HepG2 (cell line): Measurements from ENCODE around the gene HBE1. TPM values are rescaled to one million over a fixed set of nuclear protein-coding genes. Genes with fewer than 3 reads are reported as not detected.

Experiments used
- ATAC-seq: fragments of 200-7000 bp; cut with Tn5 transposase; 3 replicates; pipeline ENCODE4 v1.9.1; 2020; ENCODE audit warnings: mild to moderate bottlenecking, moderate library complexity
- BruUV-seq: library from RNA; stranded (reverse); fragments of 400-500 nt; replicated peaks from 2 replicates; lab custom pipeline; 2021; lab: Mats Ljungman, UMichigan
- CTCF ChIA-PET: fragments of 300-600 bp; formaldehyde crosslinking; extraction: SDS; loops from one replicate; lab custom pipeline; 2021; ENCODE audit warnings: low total read pairs, inconsistent platforms, low intra/inter-chr PET ratio; lab: Yijun Ruan, JAX
- POLR2A ChIA-PET: fragments of 350-600 bp; sonication (Branson Sonifier 250); formaldehyde crosslinking; loops from one replicate; lab custom pipeline; 2020; ENCODE audit warnings: antibody characterized with exemption, inconsistent platforms; lab: Yijun Ruan, JAX
- DNase-seq: peaks from one replicate; pipeline ENCODE4 v3.0.0-alpha.2; 2015; ENCODE audit warnings: low spot score
- FAIRE-seq: peaks from 3 replicates; lab custom pipeline; 2011; peaks lifted over from hg19 to GRCh38; lab: Jason Lieb, UNC
- H2AFZ ChIP-seq: one replicate; pipeline ENCODE4 v1.6.1; 2011; ENCODE audit warnings: low read length, inconsistent platforms
- H3K27ac ChIP-seq: fragments of 300-600 bp; 3 replicates; pipeline ENCODE4 v1.8.0; 2011; ENCODE audit warnings: mixed run types, mild to moderate bottlenecking, mixed read lengths, low read length, inconsistent platforms; ENCODE audit not compliant: insufficient read depth; ENCODE audit errors: extremely low read length
- H3K27me3 ChIP-seq, 2 experiments: fragments of 200-600 bp in 1 of 2; 2 replicates in 1 of 2; 3 replicates in 1 of 2; pipeline versions ENCODE4 v1.6.0 to v1.8.0; 2011; ENCODE audit warnings: low read length in 2 of 2, mild to moderate bottlenecking in 2 of 2, moderate library complexity in 2 of 2, inconsistent platforms in 1 of 2; ENCODE audit not compliant: insufficient read depth in 2 of 2, control insufficient read depth in 1 of 2
- H3K36me3 ChIP-seq, 2 experiments: fragments of 200-600 bp in 1 of 2; replicated peaks in 1 of 2; 2 replicates in 1 of 2; 3 replicates in 1 of 2; pipeline versions ENCODE4 v1.5.1 to v1.8.0; 2011; ENCODE audit warnings: low read length in 2 of 2, inconsistent platforms in 1 of 2; ENCODE audit not compliant: insufficient read depth in 2 of 2, control insufficient read depth in 1 of 2
- H3K4me1 ChIP-seq: 2 replicates; pipeline ENCODE4 v1.5.1; 2012; ENCODE audit warnings: low read length, inconsistent platforms; ENCODE audit not compliant: insufficient read depth
- H3K4me2 ChIP-seq: 2 replicates; pipeline ENCODE4 v1.6.0; 2011; ENCODE audit warnings: low read depth, low read length, inconsistent platforms
- H3K4me3 ChIP-seq, 3 experiments: fragments of 200-600 bp in 1 of 3; sonication (generic), shearing (Covaris generic) in 1 of 3; replicated peaks in 1 of 3; 2 replicates each; pipeline ENCODE4 v1.5.1; 2011 to 2016; ENCODE audit warnings: low read length in 3 of 3, inconsistent platforms in 2 of 3, low read depth in 2 of 3, mild to moderate bottlenecking in 2 of 3, control low read depth in 1 of 3, mixed read lengths in 1 of 3; ENCODE audit not compliant: insufficient read depth in 1 of 3
- H3K79me2 ChIP-seq: one replicate; pipeline ENCODE4 v1.6.1; 2011; ENCODE audit warnings: low read length, inconsistent platforms; ENCODE audit not compliant: insufficient read depth
- H3K9ac ChIP-seq: 2 replicates; pipeline ENCODE4 v1.6.0; 2011; ENCODE audit warnings: mild to moderate bottlenecking, low read depth, low read length, inconsistent platforms; ENCODE audit not compliant: insufficient read depth
- H3K9me3 ChIP-seq: 2 replicates; pipeline ENCODE4 v1.5.1; 2012; ENCODE audit warnings: mild to moderate bottlenecking, low read length
- H4K20me1 ChIP-seq: 2 replicates; pipeline ENCODE4 v1.6.0; 2011; ENCODE audit warnings: inconsistent platforms, mild to moderate bottlenecking, low read length, moderate library complexity; ENCODE audit not compliant: insufficient read depth
- HCFC1 ChIP-seq: fragments of 150-350 bp; IDR thresholded peaks from 2 replicates; pipeline ENCODE4 v1.6.1; 2014; ENCODE audit warnings: low read depth, low read length
- HHEX ChIP-seq: IDR thresholded peaks from 2 replicates; pipeline ENCODE4 v1.6.1; 2016; ENCODE audit warnings: control low read depth
- MEIS2 ChIP-seq: sonication (generic); formaldehyde crosslinking; IDR thresholded peaks from 2 replicates; pipeline ENCODE4 v1.9.0; 2021; ENCODE audit warnings: mild to moderate bottlenecking, missing genetic modification reagents
- MYNN ChIP-seq: sonication (generic); formaldehyde crosslinking; IDR thresholded peaks from 2 replicates; pipeline ENCODE4 v1.4.0; 2020; ENCODE audit warnings: mild to moderate bottlenecking, low read depth, missing genetic modification reagents
- NKX3-1 ChIP-seq: sonication (generic); formaldehyde crosslinking; IDR thresholded peaks from 2 replicates; pipeline ENCODE4 v1.5.0; 2020; ENCODE audit warnings: missing genetic modification reagents
- SIX1 ChIP-seq: sonication (generic); formaldehyde crosslinking; IDR thresholded peaks from 2 replicates; pipeline ENCODE4 v1.4.0; 2020; ENCODE audit warnings: missing genetic modification reagents, borderline replicate concordance
- SNAPC5 ChIP-seq: sonication (generic); formaldehyde crosslinking; IDR thresholded peaks from 2 replicates; pipeline ENCODE4 v1.8.1; 2023; ENCODE audit warnings: mild to moderate bottlenecking, missing genetic modification reagents, borderline replicate concordance
- U2AF2 ChIP-seq: fragments of 200-400 bp; formaldehyde crosslinking; IDR thresholded peaks from 2 replicates; pipeline ENCODE4 v1.6.1; 2017; ENCODE audit warnings: low read depth, mild to moderate bottlenecking, low read length
- YEATS2 ChIP-seq: sonication (generic); formaldehyde crosslinking; IDR thresholded peaks from 2 replicates; pipeline ENCODE4 v1.4.0; 2020; ENCODE audit warnings: missing genetic modification reagents, borderline replicate concordance
- ZBTB7B ChIP-seq: sonication (generic); formaldehyde crosslinking; IDR thresholded peaks from 2 replicates; pipeline ENCODE4 v1.4.0; 2020; ENCODE audit warnings: missing genetic modification reagents
- ZNF354B ChIP-seq: sonication (generic); formaldehyde crosslinking; IDR thresholded peaks from 2 replicates; pipeline ENCODE4 v1.8.0; 2022; ENCODE audit warnings: mild to moderate bottlenecking, missing genetic modification reagents
- ZNF512B ChIP-seq: sonication (generic); formaldehyde crosslinking; IDR thresholded peaks from 2 replicates; pipeline ENCODE4 v1.5.1; 2020; ENCODE audit warnings: missing genetic modification reagents, mild to moderate bottlenecking, borderline replicate concordance
- ZNF672 ChIP-seq: sonication (generic); formaldehyde crosslinking; IDR thresholded peaks from 2 replicates; pipeline ENCODE4 v1.8.1; 2022; ENCODE audit warnings: missing genetic modification reagents
- ZNF784 ChIP-seq: sonication (generic); formaldehyde crosslinking; IDR thresholded peaks from 2 replicates; pipeline ENCODE4 v1.5.1; 2020; ENCODE audit warnings: missing genetic modification reagents, mild to moderate bottlenecking, borderline replicate concordance
- WGBS: methylation state at CpG from one replicate; pipeline ENCODE4 v1.1.6; 2017; ENCODE audit warnings: low lambda C conversion rate; 5-methylcytosine and 5-hydroxymethylcytosine counted together
- in situ Hi-C: cut with HindIII; loops from 2 replicates; pipeline ENCODE4 v1.10.0; 2017; ENCODE audit warnings: low pct_unique_long_range_greater_than_20kb; ENCODE audit not compliant: extremely low pct_ligation_motif_present
- intact Hi-C: fragments of 100-400 bp; cut with micrococcal nuclease; formaldehyde crosslinking; loops from one replicate; pipeline ENCODE4 v1.10.0; 2022; ENCODE audit not compliant: unreplicated experiment
- polyA plus RNA-seq, 8 experiments: library from polyadenylated mRNA; depleted of rRNA in 3 of 8; stranded (reverse) in 7 of 8; unstranded in 1 of 8; fragments of >200 nt; fragmentation: Illumina TruSeq in 4 of 8; extraction: Trizol in 4 of 8; gene quantifications; 2 replicates each; pipeline versions ENCODE4 v1.2.1 to v1.2.3, GENCODE V29; 2011 to 2016; ENCODE audit warnings: low read depth in 4 of 8, missing spikeins in 1 of 8, mixed read lengths in 1 of 8; ENCODE audit not compliant: insufficient read depth in 1 of 8
- total RNA-seq, 5 experiments: library from RNA; depleted of rRNA; stranded (reverse); fragments of >200 nt; fragmentation: Illumina TruSeq; extraction: Trizol; gene quantifications; 2 replicates each; pipeline ENCODE4 v1.2.3, GENCODE V29; 2016; ENCODE audit warnings: low read depth in 1 of 5
- TF ChIP-seq, protein P1 (sequence below): sonication (generic); formaldehyde crosslinking; IDR thresholded peaks from 2 replicates; pipeline ENCODE4 v1.5.0; 2020; ENCODE audit warnings: mild to moderate bottlenecking, missing genetic modification reagents

HBE1 gene
- total and polyA plus RNA-seq, 2 of the 13 experiments (the other 11 are each of a cell fraction or from before 2014, with no cell fraction given): 0.24 to 0.35 TPM

DNA sequence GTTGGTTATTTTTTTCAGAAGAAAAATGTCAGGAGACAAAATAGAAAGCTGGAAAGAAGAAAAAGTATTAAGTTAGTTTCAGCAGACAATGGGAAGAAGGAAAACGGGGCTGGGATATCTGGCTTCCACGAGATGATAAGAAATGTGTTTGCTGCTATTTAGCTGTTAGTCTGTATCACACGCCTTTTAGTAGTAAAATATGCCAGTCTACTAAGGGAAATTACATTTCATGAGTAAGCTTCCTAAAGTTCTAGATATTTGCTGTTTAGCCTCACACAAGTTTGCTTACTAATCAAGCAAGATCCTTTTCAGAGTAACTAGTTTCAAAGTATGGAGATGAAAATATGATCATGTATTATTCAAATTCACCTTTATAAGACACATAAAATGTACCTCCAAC is 30.5 kb upstream of the HBE1 start:
- H3K79me2 ChIP-seq: no peaks in the 10 kb centered on the region
- CTCF ChIA-PET: no interaction called here
- no peak overlapping the region for H3K27ac ChIP-seq
- no peak for DNase-seq
- POLR2A ChIA-PET: no interaction called here
- no peak for ATAC-seq
- H3K4me3 ChIP-seq: no peak overlapping the region
- in situ Hi-C loops: no loop called here
- no peak for TF ChIP-seq ZNF512B (CRISPR knock-in tag)
- TF ChIP-seq SIX1 (CRISPR knock-in tag): no peak
- no peak for TF ChIP-seq ZBTB7B (CRISPR knock-in tag)
- no peak for TF ChIP-seq U2AF2
- TF ChIP-seq ZNF784 (CRISPR knock-in tag): no peak
- no peak for TF ChIP-seq YEATS2 (CRISPR knock-in tag)
- no peak for TF ChIP-seq HCFC1
- TF ChIP-seq HHEX (CRISPR knock-in tag): no peak
- no peak for TF ChIP-seq ZNF354B (CRISPR knock-in tag)
- TF ChIP-seq, protein P1, sequence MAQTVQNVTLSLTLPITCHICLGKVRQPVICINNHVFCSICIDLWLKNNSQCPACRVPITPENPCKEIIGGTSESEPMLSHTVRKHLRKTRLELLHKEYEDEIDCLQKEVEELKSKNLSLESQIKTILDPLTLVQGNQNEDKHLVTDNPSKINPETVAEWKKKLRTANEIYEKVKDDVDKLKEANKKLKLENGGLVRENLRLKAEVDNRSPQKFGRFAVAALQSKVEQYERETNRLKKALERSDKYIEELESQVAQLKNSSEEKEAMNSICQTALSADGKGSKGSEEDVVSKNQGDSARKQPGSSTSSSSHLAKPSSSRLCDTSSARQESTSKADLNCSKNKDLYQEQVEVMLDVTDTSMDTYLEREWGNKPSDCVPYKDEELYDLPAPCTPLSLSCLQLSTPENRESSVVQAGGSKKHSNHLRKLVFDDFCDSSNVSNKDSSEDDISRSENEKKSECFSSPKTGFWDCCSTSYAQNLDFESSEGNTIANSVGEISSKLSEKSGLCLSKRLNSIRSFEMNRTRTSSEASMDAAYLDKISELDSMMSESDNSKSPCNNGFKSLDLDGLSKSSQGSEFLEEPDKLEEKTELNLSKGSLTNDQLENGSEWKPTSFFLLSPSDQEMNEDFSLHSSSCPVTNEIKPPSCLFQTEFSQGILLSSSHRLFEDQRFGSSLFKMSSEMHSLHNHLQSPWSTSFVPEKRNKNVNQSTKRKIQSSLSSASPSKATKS: no peak
- no peak for TF ChIP-seq NKX3-1 (CRISPR knock-in tag)
- no peak for TF ChIP-seq ZNF672 (CRISPR knock-in tag)
- TF ChIP-seq MYNN (CRISPR knock-in tag): no peak
- TF ChIP-seq MEIS2: no peak
- no peak for TF ChIP-seq SNAPC5 (CRISPR knock-in tag)
- no TSS peak for BruUV-seq
- H4K20me1 ChIP-seq: no peaks in the 10 kb centered on the region
- FAIRE-seq: no peak
- intact Hi-C loops: no loop called here
- H2AFZ ChIP-seq: no peak overlapping the region
- 3% methylated on average over 3 of the region's 3 CpGs for WGBS
- no peak overlapping the region for H3K9ac ChIP-seq
- H3K9me3 ChIP-seq: no peaks in the 10 kb centered on the region
- H3K36me3 ChIP-seq: no peaks in the 10 kb centered on the region
- no peak overlapping the region for H3K4me2 ChIP-seq
- H3K27me3 ChIP-seq: no peaks in the 10 kb centered on the region
- no peaks in the 10 kb centered on the region for H3K4me1 ChIP-seq
